ENCODE results near the gene MCU.

GRCh38 chr10:72661431-72661830 lies 30.5 kb upstream of the MCU start:
- no peak for TF ChIP-seq POLR2AphosphoS5 (IDR thresholded peaks at IDR 0.05)
- no peak for TF ChIP-seq EP300 (IDR thresholded peaks at IDR 0.05)
